GM12891 (cell line): Measurements from ENCODE around the gene ANK2.

Experiments used
- PAX5 ChIP-seq: IDR thresholded peaks from 2 replicates; pipeline ENCODE4 v1.6.1; 2011; ENCODE audit warnings: low read length, moderate library complexity, mild to moderate bottlenecking; ENCODE audit not compliant: insufficient read depth, severe bottlenecking
- POLR2A ChIP-seq: IDR thresholded peaks from 2 replicates; pipeline ENCODE4 v1.6.1; 2011; ENCODE audit warnings: low read depth, low read length, control low read depth
- POLR2AphosphoS5 ChIP-seq: IDR thresholded peaks from 2 replicates; pipeline ENCODE4 v1.6.1; 2011; ENCODE audit warnings: low read depth, low read length, control low read depth
- SPI1 ChIP-seq: IDR thresholded peaks from 2 replicates; pipeline ENCODE4 v1.6.1; 2011; ENCODE audit warnings: low read depth, low read length, control low read depth
- TAF1 ChIP-seq: IDR thresholded peaks from 2 replicates; pipeline ENCODE4 v1.6.1; 2011; ENCODE audit warnings: low read depth, low read length, control low read depth

- TF ChIP-seq POLR2A, result no peak
- TF ChIP-seq SPI1, result no peak
- no peak for TF ChIP-seq POLR2AphosphoS5
- no peak for TF ChIP-seq TAF1
- TF ChIP-seq PAX5, result no peak
Observed at GRCh38 chr4:113336556-113336955, 287.1 kb downstream of the ANK2 start.
